IPS-20b (cell line): ENCODE data around the gene SLC46A3.

Experiments
- H3K27ac ChIP-seq: one replicate; pipeline ENCODE4 v1.5.1; 2013; ENCODE audit warnings: low read length
- H3K27me3 ChIP-seq: 2 replicates; pipeline ENCODE4 v1.6.1; 2013; ENCODE audit warnings: mild to moderate bottlenecking, low read length, inconsistent platforms; ENCODE audit not compliant: insufficient read depth
- H3K36me3 ChIP-seq: 2 replicates; pipeline ENCODE4 v1.6.1; 2013; ENCODE audit warnings: low read depth, mild to moderate bottlenecking, inconsistent platforms, low read length, moderate library complexity; ENCODE audit not compliant: insufficient read depth
- H3K4me1 ChIP-seq: 2 replicates; pipeline ENCODE4 v1.6.1; 2013; ENCODE audit warnings: mild to moderate bottlenecking, control low read depth, inconsistent platforms, low read length, moderate library complexity; ENCODE audit not compliant: insufficient read depth
- H3K4me3 ChIP-seq: 2 replicates; pipeline ENCODE4 v1.5.1; 2013; ENCODE audit warnings: mild to moderate bottlenecking, low read length, inconsistent platforms
- H3K9ac ChIP-seq: 2 replicates; pipeline ENCODE4 v1.6.1; 2013; ENCODE audit warnings: low read depth, mild to moderate bottlenecking, inconsistent platforms, low read length, moderate library complexity
- H3K9me3 ChIP-seq: 2 replicates; pipeline ENCODE4 v1.6.1; 2013; ENCODE audit warnings: mild to moderate bottlenecking, low read depth, low read length, inconsistent platforms; ENCODE audit not compliant: insufficient read depth

Gene SLC46A3

GRCh38 chr13:28728642-28729041 lies 9.9 kb upstream of the SLC46A3 start:
- H3K4me3 ChIP-seq = no peak overlapping the region
- H3K9ac ChIP-seq = no peak overlapping the region
- no peaks in the 10 kb centered on the region for H3K36me3 ChIP-seq
- H3K27ac ChIP-seq = no peak overlapping the region
- no peaks in the 10 kb centered on the region for H3K4me1 ChIP-seq
- no peaks in the 10 kb centered on the region for H3K9me3 ChIP-seq
- no peaks in the 10 kb centered on the region for H3K27me3 ChIP-seq

GRCh38 chr13:28725046-28725610 lies 6.4 kb upstream of the SLC46A3 start:
- Histone ChIP-seq H3K9ac (no peak overlapping the region), H3K27ac (no peak overlapping the region), H3K4me1 (no peaks in the 10 kb centered on the region)

GRCh38 chr13:28723806-28724205 lies 5.0 kb upstream of the SLC46A3 start:
- H3K27ac ChIP-seq = no peak overlapping the region
- H3K9ac ChIP-seq = no peak overlapping the region
- peaks cover 16% of the 10 kb centered on the region for H3K27me3 ChIP-seq
- no peaks in the 10 kb centered on the region for H3K9me3 ChIP-seq
- no peak overlapping the region for H3K4me3 ChIP-seq
- no peaks in the 10 kb centered on the region for H3K36me3 ChIP-seq
- 0 out of 2 replicates have a peak, but pooled peaks cover 2% of the 10 kb centered on the region for H3K4me1 ChIP-seq

More at GRCh38 chr13:28725046-28725610, 6.4 kb upstream of the SLC46A3 start:
- no peak overlapping the region for H3K4me3 ChIP-seq
- no peaks in the 10 kb centered on the region for H3K36me3 ChIP-seq
- no peaks in the 10 kb centered on the region for H3K9me3 ChIP-seq
- H3K27me3 ChIP-seq = peaks cover 5% of the 10 kb centered on the region; the same call in 1 of the 2 replicates

- no peak overlapping the region for H3K27ac ChIP-seq
- H3K27me3 ChIP-seq = peaks cover 42% of the 10 kb centered on the region
- no peaks in the 10 kb centered on the region for H3K9me3 ChIP-seq
- H3K4me1 ChIP-seq = peaks cover 2% of the 10 kb centered on the region; the same call in 1 of the 2 replicates
- H3K36me3 ChIP-seq = no peaks in the 10 kb centered on the region
- H3K4me3 ChIP-seq = peak overlapping the region; percentile 85
- peak overlapping the region; percentile 13; the same call in 1 of the 2 replicates for H3K9ac ChIP-seq
Measured at GRCh38 chr13:28719227-28720055, 671 bp upstream of the SLC46A3 start.

GRCh38 chr13:28718196-28718542 lies 601 bp downstream of the SLC46A3 start:
- no peak overlapping the region for H3K27ac ChIP-seq

GRCh38 chr13:28717170-28717569 lies 1.6 kb downstream of the SLC46A3 start:
- H3K27ac ChIP-seq = no peak overlapping the region
- no peaks in the 10 kb centered on the region for H3K36me3 ChIP-seq
- H3K4me3 ChIP-seq = no peak overlapping the region
- no peaks in the 10 kb centered on the region for H3K9me3 ChIP-seq
- H3K27me3 ChIP-seq = peaks cover 42% of the 10 kb centered on the region
- H3K4me1 ChIP-seq = peaks cover 2% of the 10 kb centered on the region; the same call in 1 of the 2 replicates
- no peak overlapping the region for H3K9ac ChIP-seq

More at GRCh38 chr13:28718196-28718542, 601 bp downstream of the SLC46A3 start:
- no peaks in the 10 kb centered on the region for H3K36me3 ChIP-seq
- peak overlapping the region; percentile 85 for H3K4me3 ChIP-seq
- no peaks in the 10 kb centered on the region for H3K9me3 ChIP-seq
- H3K27me3 ChIP-seq = peaks cover 42% of the 10 kb centered on the region
- peaks cover 2% of the 10 kb centered on the region; the same call in 1 of the 2 replicates for H3K4me1 ChIP-seq
- peak overlapping the region; percentile 35; the same call in 1 of the 2 replicates for H3K9ac ChIP-seq

GRCh38 chr13:28716511-28716910 lies 2.3 kb downstream of the SLC46A3 start:
- Histone ChIP-seq H3K27me3 (peaks cover 42% of the 10 kb centered on the region), H3K9ac (no peak overlapping the region), H3K9me3 (no peaks in the 10 kb centered on the region), H3K27ac (no peak overlapping the region), H3K36me3 (no peaks in the 10 kb centered on the region), H3K4me3 (no peak overlapping the region), H3K4me1 (peaks cover 2% of the 10 kb centered on the region; the same call in 1 of the 2 replicates)

- Histone ChIP-seq H3K9me3 (no peaks in the 10 kb centered on the region), H3K4me1 (peaks cover 2% of the 10 kb centered on the region; the same call in 1 of the 2 replicates), H3K27me3 (peaks cover 32% of the 10 kb centered on the region), H3K27ac (no peak overlapping the region), H3K36me3 (no peaks in the 10 kb centered on the region), H3K4me3 (no peak overlapping the region), H3K9ac (no peak overlapping the region)
Measured at GRCh38 chr13:28714651-28715050, 4.1 kb downstream of the SLC46A3 start.

- Histone ChIP-seq H3K36me3 (no peaks in the 10 kb centered on the region), H3K27me3 (no peaks in the 10 kb centered on the region), H3K9ac (no peak overlapping the region), H3K4me3 (no peak overlapping the region), H3K4me1 (no peaks in the 10 kb centered on the region), H3K27ac (no peak overlapping the region), H3K9me3 (no peaks in the 10 kb centered on the region)
Measured at GRCh38 chr13:28710161-28710560, 8.6 kb downstream of the SLC46A3 start.

- Histone ChIP-seq H3K27me3 (no peaks in the 10 kb centered on the region), H3K36me3 (no peaks in the 10 kb centered on the region), H3K4me1 (no peaks in the 10 kb centered on the region), H3K9me3 (no peaks in the 10 kb centered on the region), H3K4me3 (no peak overlapping the region), H3K9ac (no peak overlapping the region), H3K27ac (no peak overlapping the region)
Measured at GRCh38 chr13:28707629-28708427, 10.9 kb downstream of the SLC46A3 start.

GRCh38 chr13:28705461-28706083 lies 13.2 kb downstream of the SLC46A3 start:
- no peak overlapping the region for H3K27ac ChIP-seq
- no peaks in the 10 kb centered on the region for H3K4me1 ChIP-seq
- H3K4me3 ChIP-seq = no peak overlapping the region
- H3K27me3 ChIP-seq = no peaks in the 10 kb centered on the region
- H3K36me3 ChIP-seq = no peaks in the 10 kb centered on the region
- no peak overlapping the region for H3K9ac ChIP-seq
- no peaks in the 10 kb centered on the region for H3K9me3 ChIP-seq
